Loucy (cell line): ENCODE results near the gene TSPEAR.

Experiments
- EZH2phosphoT487 ChIP-seq: fragments of 200-600 bp; IDR thresholded peaks from 2 replicates; pipeline ENCODE4 v1.6.1; 2018; ENCODE audit warnings: antibody characterized with exemption, mild to moderate bottlenecking, moderate library complexity, borderline replicate concordance
- TF ChIP-seq, protein P1 (sequence below): fragments of 200-600 bp; sonication (generic); conservative IDR thresholded peaks from 2 replicates; pipeline ENCODE4 v1.5.1; 2014; ENCODE audit warnings: mild to moderate bottlenecking, antibody characterized with exemption, low read length

DNA sequence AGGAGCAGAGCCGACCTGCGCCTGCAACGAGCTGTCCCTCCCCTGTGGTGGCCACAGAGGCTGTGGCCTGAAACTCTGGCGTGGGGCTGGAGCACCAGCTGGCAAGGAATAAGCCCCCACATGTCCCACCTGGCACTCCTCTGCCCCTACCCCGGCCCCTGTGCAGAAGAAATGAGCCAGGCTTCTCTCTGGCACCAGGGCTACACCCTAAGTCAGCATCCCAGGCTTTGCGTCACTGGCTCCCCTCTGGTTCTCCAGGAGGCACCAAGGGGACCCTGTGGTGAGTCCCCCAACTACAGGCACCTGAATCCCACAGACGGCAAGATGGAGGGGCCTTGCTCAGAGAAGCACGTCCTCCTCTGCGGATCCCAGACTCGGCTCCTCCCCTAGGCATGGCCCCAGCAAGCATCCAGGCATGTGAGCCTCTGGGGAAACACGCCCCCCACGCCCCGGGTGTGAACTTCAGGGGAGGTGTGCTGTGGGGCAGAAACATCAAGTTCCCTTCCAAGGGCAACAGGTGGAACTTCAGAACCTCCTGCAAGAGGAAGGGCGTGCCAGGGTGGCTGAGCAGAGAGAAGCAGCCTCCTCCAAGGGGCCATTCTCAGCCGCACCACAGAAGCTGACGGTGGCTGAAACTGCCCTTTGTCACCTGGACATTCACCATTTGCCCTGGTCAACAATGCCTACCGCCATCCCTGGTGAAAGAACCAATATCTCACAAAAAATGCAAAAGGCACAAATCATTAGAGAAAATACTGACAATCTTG is 108.1 kb downstream of the TSPEAR start:
- TF ChIP-seq, protein P1, sequence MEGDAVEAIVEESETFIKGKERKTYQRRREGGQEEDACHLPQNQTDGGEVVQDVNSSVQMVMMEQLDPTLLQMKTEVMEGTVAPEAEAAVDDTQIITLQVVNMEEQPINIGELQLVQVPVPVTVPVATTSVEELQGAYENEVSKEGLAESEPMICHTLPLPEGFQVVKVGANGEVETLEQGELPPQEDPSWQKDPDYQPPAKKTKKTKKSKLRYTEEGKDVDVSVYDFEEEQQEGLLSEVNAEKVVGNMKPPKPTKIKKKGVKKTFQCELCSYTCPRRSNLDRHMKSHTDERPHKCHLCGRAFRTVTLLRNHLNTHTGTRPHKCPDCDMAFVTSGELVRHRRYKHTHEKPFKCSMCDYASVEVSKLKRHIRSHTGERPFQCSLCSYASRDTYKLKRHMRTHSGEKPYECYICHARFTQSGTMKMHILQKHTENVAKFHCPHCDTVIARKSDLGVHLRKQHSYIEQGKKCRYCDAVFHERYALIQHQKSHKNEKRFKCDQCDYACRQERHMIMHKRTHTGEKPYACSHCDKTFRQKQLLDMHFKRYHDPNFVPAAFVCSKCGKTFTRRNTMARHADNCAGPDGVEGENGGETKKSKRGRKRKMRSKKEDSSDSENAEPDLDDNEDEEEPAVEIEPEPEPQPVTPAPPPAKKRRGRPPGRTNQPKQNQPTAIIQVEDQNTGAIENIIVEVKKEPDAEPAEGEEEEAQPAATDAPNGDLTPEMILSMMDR: no peak
- no peak for TF ChIP-seq EZH2phosphoT487
